Liver (tissue), 9 donors: ENCODE results near the gene ARFRP1. TPM values are rescaled to one million over a fixed set of nuclear protein-coding genes. Genes with fewer than 3 reads are reported as not detected.
"Not testable (repeated sequence)": the region's sequence is repeated elsewhere in the genome, so short reads cannot be mapped to it uniquely, and the experiment has no call there.

Experiments used
- DNase-seq: peaks from one replicate; pipeline ENCODE4 v3.0.0-alpha.2; 2017; ENCODE audit warnings: low spot score
- H3K27ac ChIP-seq, 2 donors: one replicate each; pipeline ENCODE4 v1.7.0; 2013; ENCODE audit warnings: inconsistent platforms in 2 of 2, low read length in 2 of 2, control low read depth in 1 of 2, low read depth in 1 of 2, mild to moderate bottlenecking in 1 of 2
- H3K27me3 ChIP-seq, 4 donors: one replicate each; pipeline versions ENCODE4 v1.6.1 to v1.7.0; 2013; ENCODE audit warnings: low read length in 3 of 4, inconsistent platforms in 1 of 4, mild to moderate bottlenecking in 1 of 4, moderate library complexity in 1 of 4; ENCODE audit not compliant: control insufficient read depth in 4 of 4, insufficient read depth in 4 of 4
- H3K36me3 ChIP-seq, 4 donors: one replicate each; pipeline versions ENCODE4 v1.6.1 to v1.7.0; 2013; ENCODE audit warnings: low read length in 3 of 4, mild to moderate bottlenecking in 3 of 4, low read depth in 1 of 4, moderate library complexity in 1 of 4; ENCODE audit not compliant: control insufficient read depth in 4 of 4, insufficient read depth in 3 of 4
- H3K4me1 ChIP-seq, 4 donors: one replicate each; pipeline versions ENCODE4 v1.6.1 to v1.7.0; 2013; ENCODE audit warnings: low read length in 3 of 4, mild to moderate bottlenecking in 3 of 4, moderate library complexity in 1 of 4; ENCODE audit not compliant: control insufficient read depth in 4 of 4, insufficient read depth in 4 of 4
- H3K4me3 ChIP-seq, 3 donors: one replicate each; pipeline versions ENCODE4 v1.6.1 to v1.7.0; 2013; ENCODE audit warnings: low read length in 3 of 3, control low read depth in 1 of 3, low read depth in 1 of 3, mild to moderate bottlenecking in 1 of 3
- H3K9ac ChIP-seq, 2 donors: one replicate each; pipeline ENCODE4 v1.7.0; 2013; ENCODE audit warnings: low read length in 2 of 2, mild to moderate bottlenecking in 2 of 2, moderate library complexity in 2 of 2, control low read depth in 1 of 2, low read depth in 1 of 2
- H3K9me3 ChIP-seq, 4 donors: one replicate each; pipeline versions ENCODE4 v1.6.1 to v1.7.0; 2013; ENCODE audit warnings: low read length in 3 of 4; ENCODE audit not compliant: control insufficient read depth in 4 of 4
- EGR1 ChIP-seq, 2 donors: IDR thresholded peaks; 2 replicates each; pipeline ENCODE4 v1.6.1; 2016 to 2018; ENCODE audit warnings: antibody characterized with exemption in 2 of 2, low read depth in 2 of 2
- FOXA1 ChIP-seq: IDR thresholded peaks from 2 replicates; pipeline ENCODE4 v1.6.1; 2016; ENCODE audit warnings: antibody characterized with exemption
- FOXA2 ChIP-seq: IDR thresholded peaks from 2 replicates; pipeline ENCODE4 v1.6.1; 2016; ENCODE audit warnings: antibody characterized with exemption
- HNF4A ChIP-seq, 2 donors: conservative IDR thresholded peaks; 2 replicates each; pipeline ENCODE4 v1.6.1; 2016; ENCODE audit warnings: antibody characterized with exemption in 2 of 2, mild to moderate bottlenecking in 2 of 2
- HNF4G ChIP-seq: IDR thresholded peaks from 2 replicates; pipeline ENCODE4 v1.6.1; 2016; ENCODE audit warnings: antibody characterized with exemption
- JUND ChIP-seq, 2 donors: IDR thresholded peaks; 2 replicates each; pipeline ENCODE4 v1.6.1; 2016; ENCODE audit warnings: antibody characterized with exemption in 2 of 2
- NR2F2 ChIP-seq: IDR thresholded peaks from 2 replicates; pipeline ENCODE4 v1.6.1; 2016; ENCODE audit warnings: antibody characterized with exemption
- RAD21 ChIP-seq, 2 donors: IDR thresholded peaks; 2 replicates each; pipeline ENCODE4 v1.6.1; 2016; ENCODE audit warnings: antibody characterized with exemption in 2 of 2, mild to moderate bottlenecking in 2 of 2
- SP1 ChIP-seq: IDR thresholded peaks from 2 replicates; pipeline ENCODE4 v1.6.1; 2018; ENCODE audit warnings: antibody characterized with exemption, mild to moderate bottlenecking
- TAF1 ChIP-seq: conservative IDR thresholded peaks from 2 replicates; pipeline ENCODE4 v1.6.1; 2016; ENCODE audit warnings: antibody characterized with exemption, mild to moderate bottlenecking
- YY1 ChIP-seq: IDR thresholded peaks from 2 replicates; pipeline ENCODE4 v1.6.1; 2016; ENCODE audit warnings: antibody characterized with exemption, mild to moderate bottlenecking
- WGBS: extraction: QIAGEN DNeasy Blood & Tissue Kit; methylation state at CpG from one replicate; pipeline ENCODE4 v1.1.7; 2013; 5-methylcytosine and 5-hydroxymethylcytosine counted together
- polyA plus RNA-seq, 2 donors: library from polyadenylated mRNA; stranded (reverse) in 1 of 2; unstranded in 1 of 2; fragments of 200-250 nt in 1 of 2; fragments of >200 nt in 1 of 2; fragmentation: Nextera tagmentation in 1 of 2; extraction: Ambion mirVana in 1 of 2; gene quantifications; one replicate each; pipeline versions ENCODE4 v1.2.1 to v1.2.3, GENCODE V29; 2013 to 2015
- total RNA-seq, 2 donors: library from RNA; depleted of rRNA; stranded (reverse); fragments of >200 nt; gene quantifications; one replicate each; pipeline ENCODE4 v1.2.3, GENCODE V29; 2014
- TF ChIP-seq, protein P1 (sequence below): fragments of 150-350 bp; IDR thresholded peaks from 2 replicates; pipeline ENCODE4 v1.5.1; 2017; ENCODE audit warnings: improper control_type of control experiment, low read depth, low read length; ENCODE audit not compliant: missing input control
- TF ChIP-seq, protein P2 (sequence below): IDR thresholded peaks from 2 replicates; pipeline ENCODE4 v1.6.1; 2016; ENCODE audit warnings: antibody characterized with exemption
- TF ChIP-seq, protein P3 (sequence below): IDR thresholded peaks from 2 replicates; pipeline ENCODE4 v1.6.1; 2016; ENCODE audit warnings: antibody characterized with exemption
- TF ChIP-seq, protein P4 (sequence below): IDR thresholded peaks from 2 replicates; pipeline ENCODE4 v1.6.1; 2016; ENCODE audit warnings: antibody characterized with exemption
- donor health status: healthy.
- donor health status: healthy.
- donor health status: healthy.
- donor health status: healthy.
- donor health status: healthy.

The ARFRP1 gene
- total and polyA plus RNA-seq, 4 donors = 14.2 to 26.9 (median 20.5) TPM

DNA sequence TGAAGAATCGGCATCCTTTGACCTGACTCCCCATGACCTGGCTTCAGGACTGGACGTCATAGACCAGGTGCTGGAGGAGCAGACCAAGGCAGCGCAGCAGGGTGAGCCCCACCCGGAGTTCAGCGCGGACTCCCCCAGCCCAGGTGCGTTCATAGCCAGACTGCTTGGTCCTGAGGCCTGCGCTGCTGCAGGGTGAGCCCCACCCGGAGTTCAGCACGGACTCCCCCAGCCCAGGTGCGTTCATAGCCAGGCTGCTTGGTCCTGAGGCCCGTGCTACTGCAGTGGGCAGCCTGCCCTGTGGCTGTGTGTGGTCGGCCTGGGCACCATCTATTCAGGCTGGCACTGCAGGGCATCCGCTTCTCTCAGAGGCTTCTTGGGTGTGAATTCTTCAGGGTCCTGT lies 33.8 kb downstream of the ARFRP1 start (continued):
- TF ChIP-seq, protein P1, sequence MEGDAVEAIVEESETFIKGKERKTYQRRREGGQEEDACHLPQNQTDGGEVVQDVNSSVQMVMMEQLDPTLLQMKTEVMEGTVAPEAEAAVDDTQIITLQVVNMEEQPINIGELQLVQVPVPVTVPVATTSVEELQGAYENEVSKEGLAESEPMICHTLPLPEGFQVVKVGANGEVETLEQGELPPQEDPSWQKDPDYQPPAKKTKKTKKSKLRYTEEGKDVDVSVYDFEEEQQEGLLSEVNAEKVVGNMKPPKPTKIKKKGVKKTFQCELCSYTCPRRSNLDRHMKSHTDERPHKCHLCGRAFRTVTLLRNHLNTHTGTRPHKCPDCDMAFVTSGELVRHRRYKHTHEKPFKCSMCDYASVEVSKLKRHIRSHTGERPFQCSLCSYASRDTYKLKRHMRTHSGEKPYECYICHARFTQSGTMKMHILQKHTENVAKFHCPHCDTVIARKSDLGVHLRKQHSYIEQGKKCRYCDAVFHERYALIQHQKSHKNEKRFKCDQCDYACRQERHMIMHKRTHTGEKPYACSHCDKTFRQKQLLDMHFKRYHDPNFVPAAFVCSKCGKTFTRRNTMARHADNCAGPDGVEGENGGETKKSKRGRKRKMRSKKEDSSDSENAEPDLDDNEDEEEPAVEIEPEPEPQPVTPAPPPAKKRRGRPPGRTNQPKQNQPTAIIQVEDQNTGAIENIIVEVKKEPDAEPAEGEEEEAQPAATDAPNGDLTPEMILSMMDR = no peak
- TF ChIP-seq FOXA2 = no peak
- no peak for TF ChIP-seq FOXA1
- no peak for TF ChIP-seq RAD21 (IDR thresholded peaks at IDR 0.05)
- no peak for TF ChIP-seq TAF1
- no peak for TF ChIP-seq YY1
- no peak for TF ChIP-seq HNF4A (conservative IDR thresholded peaks at IDR 0.05)
- TF ChIP-seq EGR1 (IDR thresholded peaks at IDR 0.05; ENCODE audit: low read depth in 2 of 2) = no peak

DNA sequence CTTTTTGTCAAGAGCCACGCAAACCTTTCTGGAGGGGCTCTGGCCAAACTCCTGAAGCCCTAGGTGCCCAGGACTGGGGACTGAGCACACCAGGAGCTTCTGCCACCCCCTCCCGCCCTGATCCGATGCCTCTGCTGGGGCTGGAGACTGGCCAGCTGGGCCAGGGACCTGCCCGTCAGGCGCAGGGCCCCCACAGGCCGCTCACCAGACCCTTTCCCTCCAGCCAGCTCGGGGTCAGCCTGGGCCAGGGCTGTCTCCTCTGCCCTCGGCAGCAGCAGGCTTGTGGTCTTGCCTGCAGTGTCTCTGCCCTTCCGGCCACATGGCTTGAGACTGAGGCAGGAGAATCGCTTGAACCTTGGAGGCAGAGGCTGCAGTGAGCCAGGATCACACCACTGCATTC lies 35.1 kb downstream of the ARFRP1 start:
- TF ChIP-seq, protein P1 = no peak
- TF ChIP-seq, protein P2, sequence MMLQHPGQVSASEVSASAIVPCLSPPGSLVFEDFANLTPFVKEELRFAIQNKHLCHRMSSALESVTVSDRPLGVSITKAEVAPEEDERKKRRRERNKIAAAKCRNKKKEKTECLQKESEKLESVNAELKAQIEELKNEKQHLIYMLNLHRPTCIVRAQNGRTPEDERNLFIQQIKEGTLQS = no peak
- no peak for TF ChIP-seq FOXA2
- no peak for TF ChIP-seq FOXA1
- TF ChIP-seq YY1 = no peak
- no peak for TF ChIP-seq SP1
- TF ChIP-seq RAD21 (IDR thresholded peaks at IDR 0.05) = no peak
- no peak for TF ChIP-seq HNF4G
- TF ChIP-seq, protein P3, sequence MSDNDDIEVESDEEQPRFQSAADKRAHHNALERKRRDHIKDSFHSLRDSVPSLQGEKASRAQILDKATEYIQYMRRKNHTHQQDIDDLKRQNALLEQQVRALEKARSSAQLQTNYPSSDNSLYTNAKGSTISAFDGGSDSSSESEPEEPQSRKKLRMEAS = no peak
- no peak for TF ChIP-seq JUND (IDR thresholded peaks at IDR 0.05)
- TF ChIP-seq NR2F2 = no peak
- TF ChIP-seq, protein P4, sequence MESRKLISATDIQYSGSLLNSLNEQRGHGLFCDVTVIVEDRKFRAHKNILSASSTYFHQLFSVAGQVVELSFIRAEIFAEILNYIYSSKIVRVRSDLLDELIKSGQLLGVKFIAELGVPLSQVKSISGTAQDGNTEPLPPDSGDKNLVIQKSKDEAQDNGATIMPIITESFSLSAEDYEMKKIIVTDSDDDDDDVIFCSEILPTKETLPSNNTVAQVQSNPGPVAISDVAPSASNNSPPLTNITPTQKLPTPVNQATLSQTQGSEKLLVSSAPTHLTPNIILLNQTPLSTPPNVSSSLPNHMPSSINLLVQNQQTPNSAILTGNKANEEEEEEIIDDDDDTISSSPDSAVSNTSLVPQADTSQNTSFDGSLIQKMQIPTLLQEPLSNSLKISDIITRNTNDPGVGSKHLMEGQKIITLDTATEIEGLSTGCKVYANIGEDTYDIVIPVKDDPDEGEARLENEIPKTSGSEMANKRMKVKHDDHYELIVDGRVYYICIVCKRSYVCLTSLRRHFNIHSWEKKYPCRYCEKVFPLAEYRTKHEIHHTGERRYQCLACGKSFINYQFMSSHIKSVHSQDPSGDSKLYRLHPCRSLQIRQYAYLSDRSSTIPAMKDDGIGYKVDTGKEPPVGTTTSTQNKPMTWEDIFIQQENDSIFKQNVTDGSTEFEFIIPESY = no peak
- no peak for TF ChIP-seq TAF1
- Histone ChIP-seq H3K9ac (no peak overlapping the region), H3K27me3 (no peaks in the 10 kb centered on the region), H3K27ac (no peak overlapping the region), H3K4me1 (no peaks in the 10 kb centered on the region), H3K36me3 (peaks cover 0 to 37% (median 12%) of the 10 kb centered on the region in 4 donors), H3K9me3 (no peaks in the 10 kb centered on the region), H3K4me3 (no peak overlapping the region)
- no peak for DNase-seq
- WGBS = 93% methylated on average over 10 of the region's 10 CpGs

DNA sequence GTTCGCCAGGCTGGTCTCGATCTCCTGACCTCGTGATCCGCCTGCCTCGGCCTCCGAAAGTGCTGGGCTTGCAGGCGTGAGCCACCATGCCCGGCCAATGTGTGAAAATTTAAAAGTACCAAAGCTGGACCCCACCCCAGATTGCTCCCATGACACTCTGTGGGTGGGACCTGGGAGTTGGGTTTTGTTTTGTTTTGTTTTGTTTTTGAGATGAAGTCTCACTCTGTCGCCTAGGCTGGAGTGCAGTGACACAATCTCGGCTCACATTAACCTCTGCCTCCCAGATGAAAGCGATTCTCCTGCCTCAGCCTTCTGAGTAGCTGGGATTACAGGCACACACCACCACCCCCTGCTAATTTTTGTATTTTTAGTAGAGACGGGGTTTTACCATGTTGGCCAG lies 36.1 kb downstream of the ARFRP1 start:
- not testable (repeated sequence) for H3K9ac ChIP-seq, H3K27ac ChIP-seq, H3K9me3 ChIP-seq, DNase-seq, H3K4me3 ChIP-seq, H3K27me3 ChIP-seq, H3K4me1 ChIP-seq
- peaks cover 4 to 40% (median 12%) of the 10 kb centered on the region in 4 donors for H3K36me3 ChIP-seq
- WGBS = 98% methylated on average over 12 of the region's 12 CpGs
